H1 (cell line): ENCODE data around the gene DNAH10. TPM values are rescaled to one million over a fixed set of nuclear protein-coding genes. Genes with fewer than 3 reads are reported as not detected.

Experiments
- CTCF ChIA-PET: fragments of 300-600 bp; sonication (Branson Sonifier 250); formaldehyde crosslinking; loops from one replicate; lab custom pipeline; 2021; ENCODE audit not compliant: partially characterized antibody; lab: Charles Lee
- POLR2A ChIA-PET: fragments of 300-600 bp; sonication (Branson Sonifier 250); formaldehyde crosslinking; loops from one replicate; lab custom pipeline; 2021; ENCODE audit warnings: inconsistent platforms; ENCODE audit not compliant: partially characterized antibody; lab: Charles Lee
- DNase-seq, 2 experiments: peaks; one replicate each; pipeline versions ENCODE4 v3.0.0 to v3.0.0-alpha.2; 2010 to 2022; ENCODE audit warnings: low spot score in 2 of 2, low read depth in 1 of 2, mixed read lengths in 1 of 2
- FAIRE-seq: peaks from 2 replicates; lab custom pipeline; 2011; peaks lifted over from hg19 to GRCh38; lab: Jason Lieb, UNC
- H2AFZ ChIP-seq: 2 replicates; pipeline ENCODE4 v1.8.1; 2012; ENCODE audit warnings: low read length, inconsistent platforms
- H2AK5ac ChIP-seq: 2 replicates; pipeline ENCODE4 v1.6.1; 2013; ENCODE audit warnings: low read depth, low read length
- H2BK120ac ChIP-seq: replicated peaks from 2 replicates; pipeline ENCODE3; 2013; ENCODE audit warnings: low read depth, low read length, inconsistent platforms
- H2BK12ac ChIP-seq: 2 replicates; pipeline ENCODE4 v1.6.1; 2013; ENCODE audit warnings: low read depth, low read length
- H2BK15ac ChIP-seq: 2 replicates; pipeline ENCODE4 v1.6.1; 2013; ENCODE audit warnings: low read length
- H2BK20ac ChIP-seq: 2 replicates; pipeline ENCODE4 v1.6.1; 2013; ENCODE audit warnings: low read length
- H2BK5ac ChIP-seq: 2 replicates; pipeline ENCODE4 v1.6.1; 2013; ENCODE audit warnings: low read depth, low read length
- H3K14ac ChIP-seq: 2 replicates; pipeline ENCODE4 v1.6.1; 2013; ENCODE audit warnings: inconsistent platforms; ENCODE audit not compliant: insufficient read length
- H3K18ac ChIP-seq: 2 replicates; pipeline ENCODE4 v1.6.1; 2013; ENCODE audit warnings: low read length; ENCODE audit errors: extremely low read depth
- H3K23ac ChIP-seq: 2 replicates; pipeline ENCODE4 v1.6.1; 2013; ENCODE audit warnings: inconsistent platforms; ENCODE audit not compliant: insufficient read length
- H3K23me2 ChIP-seq: 2 replicates; pipeline ENCODE4 v1.6.1; 2013; ENCODE audit warnings: low read depth, low read length
- H3K27ac ChIP-seq: 2 replicates; pipeline ENCODE4 v1.6.1; 2011; ENCODE audit warnings: low read depth, low read length, inconsistent platforms
- H3K27me3 ChIP-seq, 4 experiments: replicated peaks in 1 of 4; 1 replicate in 1 of 4; 2 replicates in 3 of 4; pipeline versions ENCODE4 v1.6.1 to v1.8.1; 2011 to 2013; ENCODE audit warnings: low read length in 3 of 4, mild to moderate bottlenecking in 3 of 4, inconsistent platforms in 2 of 4, mixed read lengths in 2 of 4, moderate library complexity in 1 of 4; ENCODE audit not compliant: control insufficient read depth in 3 of 4, insufficient read depth in 3 of 4; ENCODE audit errors: extremely low read depth in 1 of 4
- H3K36me3 ChIP-seq, 4 experiments: 2 replicates each; pipeline versions ENCODE4 v1.6.1 to v1.8.1; 2011 to 2013; ENCODE audit warnings: mild to moderate bottlenecking in 4 of 4, low read length in 3 of 4, moderate library complexity in 2 of 4, control low read depth in 1 of 4, inconsistent platforms in 1 of 4; ENCODE audit not compliant: insufficient read depth in 4 of 4, control insufficient read depth in 2 of 4
- H3K4ac ChIP-seq: replicated peaks from 2 replicates; pipeline ENCODE3; 2013; ENCODE audit warnings: low read length, low read depth, mixed read lengths, inconsistent platforms; ENCODE audit not compliant: insufficient read length
- H3K4me1 ChIP-seq, 4 experiments: replicated peaks in 1 of 4; 1 replicate in 1 of 4; 2 replicates in 3 of 4; pipeline versions ENCODE4 v1.6.1 to v1.8.1; 2011 to 2013; ENCODE audit warnings: low read length in 3 of 4, inconsistent platforms in 2 of 4, mixed read lengths in 1 of 4; ENCODE audit not compliant: insufficient read depth in 4 of 4, control insufficient read depth in 3 of 4
- H3K4me2 ChIP-seq, 2 experiments: 2 replicates each; pipeline versions ENCODE4 v1.6.1 to v1.8.1; 2011 to 2013; ENCODE audit warnings: low read depth in 2 of 2, low read length in 2 of 2, control low read depth in 1 of 2, inconsistent platforms in 1 of 2, mild to moderate bottlenecking in 1 of 2; ENCODE audit not compliant: insufficient read depth in 1 of 2
- H3K4me3 ChIP-seq, 4 experiments: fragments of 200-600, 300-600 bp in 1 of 4; sonication (generic), shearing (Covaris generic), sonication (Bioruptor Twin) in 1 of 4; 2 replicates each; pipeline versions ENCODE4 v1.5.1 to v1.8.1; 2011 to 2016; ENCODE audit warnings: low read length in 4 of 4, low read depth in 3 of 4, control low read depth in 2 of 4, inconsistent platforms in 2 of 4, mild to moderate bottlenecking in 2 of 4, mixed read lengths in 1 of 4, moderate library complexity in 1 of 4; ENCODE audit not compliant: insufficient read depth in 2 of 4; ENCODE audit errors: extremely low read depth in 1 of 4
- H3K56ac ChIP-seq: replicated peaks from 2 replicates; pipeline ENCODE3; 2013; ENCODE audit warnings: low read depth, mild to moderate bottlenecking, mixed read lengths, low read length, inconsistent platforms; ENCODE audit not compliant: insufficient read length
- H3K79me1 ChIP-seq: 2 replicates; pipeline ENCODE4 v1.6.1; 2013; ENCODE audit warnings: low read depth, low read length, control low read depth
- H3K79me2 ChIP-seq, 2 experiments: 2 replicates each; pipeline versions ENCODE4 v1.6.1 to v1.8.1; 2012 to 2013; ENCODE audit warnings: low read length in 2 of 2, mild to moderate bottlenecking in 2 of 2, inconsistent platforms in 1 of 2; ENCODE audit not compliant: insufficient read depth in 2 of 2, control insufficient read depth in 1 of 2
- H3K9ac ChIP-seq, 4 experiments: replicated peaks in 1 of 4; 1 replicate in 1 of 4; 2 replicates in 3 of 4; pipeline versions ENCODE4 v1.6.1 to v1.8.1; 2011 to 2013; ENCODE audit warnings: low read depth in 3 of 4, low read length in 3 of 4, control low read depth in 2 of 4, mild to moderate bottlenecking in 2 of 4, moderate library complexity in 2 of 4, inconsistent platforms in 1 of 4; ENCODE audit errors: extremely low read depth in 1 of 4
- H3K9me3 ChIP-seq, 2 experiments: 2 replicates each; pipeline versions ENCODE4 v1.6.1 to v1.8.1; 2012 to 2013; ENCODE audit warnings: mild to moderate bottlenecking in 2 of 2, moderate library complexity in 2 of 2, control low read depth in 1 of 2, inconsistent platforms in 1 of 2, low read depth in 1 of 2, low read length in 1 of 2, mixed read lengths in 1 of 2; ENCODE audit not compliant: insufficient read depth in 2 of 2
- H4K20me1 ChIP-seq, 2 experiments: replicated peaks in 1 of 2; 2 replicates each; pipeline versions ENCODE3 to v1.8.1; 2011 to 2013; ENCODE audit warnings: inconsistent platforms in 2 of 2, low read length in 2 of 2, mild to moderate bottlenecking in 1 of 2; ENCODE audit not compliant: insufficient read depth in 2 of 2, control insufficient read depth in 1 of 2
- H4K5ac ChIP-seq: 2 replicates; pipeline ENCODE4 v1.6.1; 2013; ENCODE audit warnings: low read length, low read depth, mixed read lengths, inconsistent platforms; ENCODE audit not compliant: insufficient read length
- H4K8ac ChIP-seq: 2 replicates; pipeline ENCODE4 v1.8.0; 2013; ENCODE audit warnings: mild to moderate bottlenecking, moderate library complexity, low read length, inconsistent platforms; ENCODE audit not compliant: insufficient read depth; ENCODE audit errors: extremely low read depth
- H4K91ac ChIP-seq: replicated peaks from 2 replicates; pipeline ENCODE3; 2013; ENCODE audit warnings: low read length, mixed read lengths, inconsistent platforms; ENCODE audit not compliant: insufficient read length
- BACH1 ChIP-seq: IDR thresholded peaks from 2 replicates; pipeline ENCODE4 v1.6.1; 2012; ENCODE audit warnings: low read length, improper control_type of control experiment
- SIN3A ChIP-seq, 2 experiments: IDR thresholded peaks in 1 of 2; conservative IDR thresholded peaks in 1 of 2; 2 replicates each; pipeline ENCODE4 v1.6.1; 2011 to 2012; ENCODE audit warnings: low read length in 2 of 2, improper control_type of control experiment in 1 of 2, low read depth in 1 of 2, mild to moderate bottlenecking in 1 of 2
- SP1 ChIP-seq: IDR thresholded peaks from 2 replicates; pipeline ENCODE4 v1.6.1; 2011; ENCODE audit warnings: low read depth, low read length
- TAF1 ChIP-seq: IDR thresholded peaks from 2 replicates; pipeline ENCODE4 v1.6.1; 2011; ENCODE audit warnings: mild to moderate bottlenecking, low read depth, low read length
- WGBS, 2 experiments: shearing (Covaris generic) in 1 of 2; methylation state at CpG; one replicate each; pipeline versions ENCODE4 v1.1.6 to v1.1.7; 2013 to 2015; ENCODE audit warnings: low lambda C conversion rate in 2 of 2, mixed read lengths in 2 of 2, inconsistent platforms in 1 of 2, low coverage in 1 of 2, missing lambda C conversion rate in 1 of 2; ENCODE audit not compliant: insufficient replicate concordance in 2 of 2, insufficient coverage in 1 of 2, insufficient read length in 1 of 2; ENCODE audit errors: extremely low coverage in 1 of 2, missing lambda C conversion rate in 1 of 2; 5-methylcytosine and 5-hydroxymethylcytosine counted together
- polyA plus RNA-seq, 7 experiments: library from polyadenylated mRNA; depleted of rRNA in 3 of 7; stranded (reverse) in 5 of 7; unstranded in 2 of 7; fragments of >200 nt in 5 of 7; fragments of 200-250 nt in 2 of 7; gene quantifications; 1 replicate in 5 of 7; 2 replicates in 1 of 7; 4 replicates in 1 of 7; pipeline versions ENCODE4 v1.2.1 to v1.2.3, GENCODE V29; 2011 to 2013; ENCODE audit warnings: missing spikeins in 2 of 7, mixed read lengths in 2 of 7
- total RNA-seq: library from RNA; stranded (reverse); fragmentation: NEBNext Ultra II Directional; extraction: Animal tissue kit (Norgen Biotek cat#: 25700); gene quantifications from 2 replicates; pipeline ENCODE4 v1.2.1, GENCODE V29; 2021
- TF ChIP-seq, protein P1 (sequence below): IDR thresholded peaks from 2 replicates; pipeline ENCODE4 v1.6.1; 2012; ENCODE audit warnings: inconsistent platforms

Gene DNAH10
- total and polyA plus RNA-seq, 2 of the 8 experiments (the other 6 are each of a cell fraction or from before 2014, with no cell fraction given) = 0.02 to 0.24 TPM

DNA sequence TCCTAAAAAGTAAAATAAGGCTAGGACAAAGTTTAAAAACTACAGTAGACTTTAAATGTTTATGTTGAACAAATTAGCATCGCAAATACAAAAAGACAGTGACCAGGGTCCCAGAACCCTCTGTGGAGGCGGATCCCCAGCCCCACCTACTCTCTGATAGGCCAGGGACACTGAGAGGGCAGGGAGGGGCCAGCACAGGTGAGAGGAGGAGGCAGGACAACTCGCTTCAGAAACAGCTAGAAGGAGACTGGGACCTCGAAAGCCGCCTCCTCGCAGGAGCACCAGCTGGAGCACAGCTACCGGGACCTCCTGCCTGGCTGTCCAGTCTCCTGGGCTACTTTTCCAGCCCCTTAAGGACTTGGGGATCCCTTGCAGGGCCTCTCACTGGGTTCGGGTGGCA, 992 bp downstream of the DNAH10 start:
- peaks cover 0 to 5% (median 2%) of the 10 kb centered on the region in 4 experiments; a peak in 2 of 7 replicates for H3K27me3 ChIP-seq
- no peak overlapping the region for H2BK20ac ChIP-seq
- FAIRE-seq (peak; percentile 75), DNase-seq (peak; percentile 41 to 79)
- H3K56ac ChIP-seq = no peak overlapping the region
- no peak overlapping the region for H3K27ac ChIP-seq
- H4K20me1 ChIP-seq = peaks cover 0 to 2% of the 10 kb centered on the region in 2 experiments
- H3K79me2 ChIP-seq = no peaks in the 10 kb centered on the region
- peaks cover 10% of the 10 kb centered on the region for H3K23me2 ChIP-seq
- WGBS, 2 experiments = 19% methylated on average over 7 of the region's 8 CpGs; no CpG with 5 or more reads in 1 of the 2 experiments
- H2BK15ac ChIP-seq = no peak overlapping the region
- H3K14ac ChIP-seq = no peak overlapping the region
- H2AK5ac ChIP-seq = no peak overlapping the region
- peaks cover 0 to 10% (median under 1%) of the 10 kb centered on the region in 4 experiments; a peak in 3 of 8 replicates for H3K36me3 ChIP-seq
- H3K23ac ChIP-seq = no peak overlapping the region
- H4K8ac ChIP-seq = no peak overlapping the region
- H4K91ac ChIP-seq = no peak overlapping the region
- H3K4me2 ChIP-seq = peak overlapping the region; percentile 72 to 99
- ChIA-PET CTCF (interaction anchor here (0.6 to 1.1 kb wide), 3 partner anchors 76 to 442 kb away, joined by 3 to 4 read pairs (median 4); no protein-coding TSS in a partner anchor), POLR2A (interaction anchor here (0.6 to 1.2 kb wide), 5 partner anchors 9 to 602 kb away, joined by 3 to 5 read pairs (median 3); partner anchors contain the start of gene DDX55)
- no peak overlapping the region for H4K5ac ChIP-seq
- H2BK12ac ChIP-seq = no peak overlapping the region
- H3K9ac ChIP-seq = no peak overlapping the region; a peak in 1 of 7 replicates
- peak overlapping the region; percentile 56 to 65 (median 60); a peak in 7 of 8 replicates for H3K4me3 ChIP-seq
- H3K18ac ChIP-seq = no peak overlapping the region
- no peak overlapping the region for H3K4ac ChIP-seq
- no peak overlapping the region for H2BK120ac ChIP-seq
- no peak overlapping the region for H2BK5ac ChIP-seq
- H3K79me1 ChIP-seq = no peaks in the 10 kb centered on the region
- 0 out of 2 replicates have a peak overlapping the region, but pooled peaks have one; percentile 60 for H2AFZ ChIP-seq
- TF ChIP-seq BACH1 (no peak), TAF1 (peak; percentile 27; the same call in 1 of the 2 replicates), SP1 (peak; percentile 31; the same call in 1 of the 2 replicates), SIN3A (conservative IDR thresholded peaks at IDR 0.05 in 1 of 2, IDR thresholded peaks at IDR 0.05 in 1 of 2; ENCODE audit: low read depth in 1 of 2, low read length in 2 of 2) (0 out of 4 replicates have a peak, but pooled peaks of 1 of the 2 experiments have one; percentile 59)
- TF ChIP-seq, protein P1, sequence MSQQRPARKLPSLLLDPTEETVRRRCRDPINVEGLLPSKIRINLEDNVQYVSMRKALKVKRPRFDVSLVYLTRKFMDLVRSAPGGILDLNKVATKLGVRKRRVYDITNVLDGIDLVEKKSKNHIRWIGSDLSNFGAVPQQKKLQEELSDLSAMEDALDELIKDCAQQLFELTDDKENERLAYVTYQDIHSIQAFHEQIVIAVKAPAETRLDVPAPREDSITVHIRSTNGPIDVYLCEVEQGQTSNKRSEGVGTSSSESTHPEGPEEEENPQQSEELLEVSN = no peak
- peaks cover 0 to 6% (median 5%) of the 10 kb centered on the region in 4 experiments; a peak in 4 of 7 replicates for H3K4me1 ChIP-seq
- no peaks in the 10 kb centered on the region for H3K9me3 ChIP-seq
